ENCODE measurements around the gene MKLN1.
"Not testable (repeated sequence)": the region's sequence is repeated elsewhere in the genome, so short reads cannot be mapped to it uniquely, and the experiment has no call there.

DNA sequence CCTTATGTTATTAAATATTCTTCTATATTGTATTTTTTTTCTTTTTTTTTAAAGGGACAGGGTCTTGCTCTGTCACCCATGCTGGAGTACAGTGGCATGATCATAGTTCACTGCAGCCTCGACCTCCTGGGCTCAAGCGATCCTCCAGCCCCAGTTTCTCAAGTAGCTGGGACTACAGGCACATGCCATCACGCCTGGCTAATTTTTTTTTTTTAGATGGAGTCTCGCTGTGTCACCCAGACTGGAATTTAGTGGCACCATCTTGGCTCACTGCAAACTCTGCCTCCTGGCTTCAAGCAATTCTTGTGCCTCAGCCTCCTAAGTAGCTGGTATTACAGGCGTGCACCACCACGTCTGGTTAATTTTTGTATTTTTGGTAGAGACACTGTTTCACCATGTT lies 5.1 kb downstream of the MKLN1 start:
- TF ChIP-seq NPAS2 (CRISPR knock-in tag; IDR thresholded peaks at IDR 0.05; ENCODE audit: borderline replicate concordance); POLR2A (IDR thresholded peaks at IDR 0.05; ENCODE audit: low read length); CTCF (IDR thresholded peaks at IDR 0.05); RCOR1 (IDR thresholded peaks at IDR 0.05; ENCODE audit: low read depth, low read length); ZSCAN20 (CRISPR knock-in tag; IDR thresholded peaks at IDR 0.05); REST (IDR thresholded peaks at IDR 0.05); GATA3 (IDR thresholded peaks at IDR 0.05; ENCODE audit: borderline replicate concordance); TFCP2L1 (CRISPR knock-in tag; IDR thresholded peaks at IDR 0.05); SMC3 (IDR thresholded peaks at IDR 0.05); RFX5 (IDR thresholded peaks at IDR 0.05); ESRRA (IDR thresholded peaks at IDR 0.05; ENCODE audit: borderline replicate concordance, low read length): not testable (repeated sequence)
